GM21528 (cell line): ENCODE data around the gene ATP1B3.
"Not testable (repeated sequence)": the region's sequence is repeated elsewhere in the genome, so short reads cannot be mapped to it uniquely, and the experiment has no call there.

ENCODE experiments used
- ATAC-seq: cut with Tn5 transposase; IDR thresholded peaks from one replicate; pipeline ENCODE4 v1.9.1; 2021; ENCODE audit warnings: mild to moderate bottlenecking, moderate library complexity; ENCODE audit not compliant: unreplicated experiment, low FRiP score

Gene ATP1B3

GRCh38 chr3:141860086-141860669, 16.3 kb upstream of the ATP1B3 start:
- no peak for ATAC-seq

GRCh38 chr3:141860766-141861513, 15.5 kb upstream of the ATP1B3 start:
- no peak for ATAC-seq

- no peak for ATAC-seq
Measured at GRCh38 chr3:141862279-141862816, 14.1 kb upstream of the ATP1B3 start.

- ATAC-seq = no peak
Measured at GRCh38 chr3:141863491-141863890, 13.0 kb upstream of the ATP1B3 start.

GRCh38 chr3:141864281-141864970, 12.0 kb upstream of the ATP1B3 start:
- no peak for ATAC-seq

- no peak for ATAC-seq
Measured at GRCh38 chr3:141865101-141865500, 11.3 kb upstream of the ATP1B3 start.

- ATAC-seq = no peak
Measured at GRCh38 chr3:141870091-141870687, 6.3 kb upstream of the ATP1B3 start.

GRCh38 chr3:141875374-141875892, 1.0 kb upstream of the ATP1B3 start:
- ATAC-seq = peak; percentile 64

- peak; percentile 66 for ATAC-seq
Measured at GRCh38 chr3:141875893-141876380, 506 bp upstream of the ATP1B3 start.

- peak; percentile 34 for ATAC-seq
Measured at GRCh38 chr3:141876891-141877621, 613 bp downstream of the ATP1B3 start.

- ATAC-seq = no peak
Measured at GRCh38 chr3:141877911-141878310, 1.5 kb downstream of the ATP1B3 start.

- no peak for ATAC-seq
Measured at GRCh38 chr3:141878326-141878725, 1.9 kb downstream of the ATP1B3 start.

- ATAC-seq = no peak
Measured at GRCh38 chr3:141878817-141879216, 2.4 kb downstream of the ATP1B3 start.

GRCh38 chr3:141881702-141882101, 5.3 kb downstream of the ATP1B3 start:
- no peak for ATAC-seq

GRCh38 chr3:141887051-141887450, 10.6 kb downstream of the ATP1B3 start:
- ATAC-seq = no peak

- not testable (repeated sequence) for ATAC-seq
Measured at GRCh38 chr3:141888548-141888947, 12.1 kb downstream of the ATP1B3 start.

GRCh38 chr3:141894524-141895176, 18.2 kb downstream of the ATP1B3 start:
- no peak for ATAC-seq

- no peak for ATAC-seq
Measured at GRCh38 chr3:141895731-141896130, 19.3 kb downstream of the ATP1B3 start.

- no peak for ATAC-seq
Measured at GRCh38 chr3:141898908-141899307, 22.5 kb downstream of the ATP1B3 start.
